Epithelial cell of esophagus (primary cell): Measurements from ENCODE around the gene NUP42.

ENCODE experiments used
- DNase-seq: peaks from one replicate; pipeline ENCODE4 v3.0.0; 2010; ENCODE audit warnings: low read depth
- H3K4me3 ChIP-seq: 2 replicates; pipeline ENCODE4 v1.5.1; 2011; ENCODE audit warnings: mild to moderate bottlenecking, low read length, control low read depth
- CTCF ChIP-seq: IDR thresholded peaks from 2 replicates; pipeline ENCODE4 v1.5.1; 2011; ENCODE audit warnings: low read depth, mild to moderate bottlenecking, low read length, control low read depth, inconsistent platforms; ENCODE audit not compliant: insufficient read depth; ENCODE audit errors: missing control alignments

The NUP42 gene

GRCh38 chr7:23242321-23242720 lies 60.5 kb downstream of the NUP42 start:
- no peak overlapping the region for H3K4me3 ChIP-seq
- DNase-seq: peak; percentile 87
- no peak for TF ChIP-seq CTCF

GRCh38 chr7:23242935-23243334 lies 61.1 kb downstream of the NUP42 start:
- no peak for DNase-seq
- no peak for TF ChIP-seq CTCF
- no peak overlapping the region for H3K4me3 ChIP-seq

GRCh38 chr7:23246555-23246954 lies 64.7 kb downstream of the NUP42 start, which contains the start of gene GPNMB:
Gene GPNMB, plus strand, starts transcription at chr7:23246775. Its CDS starts 83 bp downstream, at chr7:23246858.
- no peak within 1 kb of the TSS for H3K4me3 ChIP-seq
- TF ChIP-seq CTCF: no peak
- peak; percentile 85 for DNase-seq

GRCh38 chr7:23247046-23247602 lies 65.3 kb downstream of the NUP42 start:
- DNase-seq: no peak
- no peak for TF ChIP-seq CTCF
- H3K4me3 ChIP-seq: no peak overlapping the region

GRCh38 chr7:23247603-23248335 lies 65.9 kb downstream of the NUP42 start:
- DNase-seq: no peak
- no peak overlapping the region for H3K4me3 ChIP-seq
- TF ChIP-seq CTCF: no peak

GRCh38 chr7:23249486-23249885 lies 67.6 kb downstream of the NUP42 start:
- no peak for DNase-seq
- TF ChIP-seq CTCF: no peak
- no peak overlapping the region for H3K4me3 ChIP-seq
